ENCODE measurements around the gene TTF2.

TTF2 gene

GRCh38 chr1:117026361-117026760, 33.8 kb upstream of the TTF2 start:
- Histone ChIP-seq H3K9ac (ENCODE audit: low read depth, low read length) (no peak overlapping the region), H3K27ac (ENCODE audit: low read length) (no peak overlapping the region), H3K4me2 (ENCODE audit: insufficient read depth, low read length) (no peak overlapping the region), H4K20me1 (ENCODE audit: insufficient read depth, low read length) (no peaks in the 10 kb centered on the region), H2AFZ (ENCODE audit: low read depth, low read length) (no peak overlapping the region), H3K36me3 (ENCODE audit: insufficient read depth, low read length) (no peaks in the 10 kb centered on the region), H3K79me2 (ENCODE audit: insufficient read depth, low read length) (no peaks in the 10 kb centered on the region), H3K9me3 (ENCODE audit: insufficient read depth, low read length, severe bottlenecking) (no peaks in the 10 kb centered on the region), H3K4me3 (ENCODE audit: low read depth in 1 of 2, low read length in 2 of 2) (no peak overlapping the region), H3K27me3 (ENCODE audit: insufficient read depth, low read length, poor library complexity) (no peaks in the 10 kb centered on the region), H3K4me1 (ENCODE audit: insufficient read depth, low read length) (no peaks in the 10 kb centered on the region)
- TF ChIP-seq, protein P1, sequence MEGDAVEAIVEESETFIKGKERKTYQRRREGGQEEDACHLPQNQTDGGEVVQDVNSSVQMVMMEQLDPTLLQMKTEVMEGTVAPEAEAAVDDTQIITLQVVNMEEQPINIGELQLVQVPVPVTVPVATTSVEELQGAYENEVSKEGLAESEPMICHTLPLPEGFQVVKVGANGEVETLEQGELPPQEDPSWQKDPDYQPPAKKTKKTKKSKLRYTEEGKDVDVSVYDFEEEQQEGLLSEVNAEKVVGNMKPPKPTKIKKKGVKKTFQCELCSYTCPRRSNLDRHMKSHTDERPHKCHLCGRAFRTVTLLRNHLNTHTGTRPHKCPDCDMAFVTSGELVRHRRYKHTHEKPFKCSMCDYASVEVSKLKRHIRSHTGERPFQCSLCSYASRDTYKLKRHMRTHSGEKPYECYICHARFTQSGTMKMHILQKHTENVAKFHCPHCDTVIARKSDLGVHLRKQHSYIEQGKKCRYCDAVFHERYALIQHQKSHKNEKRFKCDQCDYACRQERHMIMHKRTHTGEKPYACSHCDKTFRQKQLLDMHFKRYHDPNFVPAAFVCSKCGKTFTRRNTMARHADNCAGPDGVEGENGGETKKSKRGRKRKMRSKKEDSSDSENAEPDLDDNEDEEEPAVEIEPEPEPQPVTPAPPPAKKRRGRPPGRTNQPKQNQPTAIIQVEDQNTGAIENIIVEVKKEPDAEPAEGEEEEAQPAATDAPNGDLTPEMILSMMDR (IDR thresholded peaks at IDR 0.05; ENCODE audit: borderline replicate concordance, extremely low read depth, low read length, poor library complexity, severe bottlenecking) = no peak
- no peak for TF ChIP-seq EZH2 (IDR thresholded peaks at IDR 0.05; ENCODE audit: borderline replicate concordance, low read depth, low read length, severe bottlenecking)
- no peak for DNase-seq
- ATAC-seq (ENCODE audit: insufficient read depth, low read depth) = no peak

DNA sequence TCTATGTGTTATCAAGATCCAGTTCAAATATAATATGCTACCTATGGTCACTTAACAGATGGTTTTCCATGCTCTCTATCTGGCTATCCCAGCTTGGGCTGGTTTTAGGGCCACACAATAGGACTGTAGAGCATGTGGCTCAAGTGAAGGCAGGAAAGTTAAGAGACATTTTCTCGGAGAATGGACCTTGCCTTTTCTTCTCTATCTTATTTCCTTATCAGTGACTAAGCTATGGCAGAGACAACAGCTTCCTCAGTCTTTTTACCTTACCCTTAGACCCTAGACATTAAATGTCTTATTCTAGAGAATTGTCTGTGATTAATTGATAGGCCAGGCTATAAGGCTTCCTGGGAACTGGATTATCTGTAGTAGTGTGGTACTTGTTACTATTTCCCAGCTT, 30.4 kb upstream of the TTF2 start:
- no peak overlapping the region for H3K27ac ChIP-seq (ENCODE audit: low read length)
- no peak overlapping the region for H2AFZ ChIP-seq (ENCODE audit: low read depth, low read length)
- no peaks in the 10 kb centered on the region for H4K20me1 ChIP-seq (ENCODE audit: insufficient read depth, low read length)
- no peak for ATAC-seq (ENCODE audit: insufficient read depth, low read depth)
- H3K4me2 ChIP-seq (ENCODE audit: insufficient read depth, low read length) = no peak overlapping the region
- H3K9ac ChIP-seq (ENCODE audit: low read depth, low read length) = no peak overlapping the region
- no peak for TF ChIP-seq EZH2 (IDR thresholded peaks at IDR 0.05; ENCODE audit: borderline replicate concordance, low read depth, low read length, severe bottlenecking)
- TF ChIP-seq, protein P1 (IDR thresholded peaks at IDR 0.05; ENCODE audit: borderline replicate concordance, extremely low read depth, low read length, poor library complexity, severe bottlenecking) = no peak
- H3K9me3 ChIP-seq (ENCODE audit: insufficient read depth, low read length, severe bottlenecking) = no peaks in the 10 kb centered on the region
- no peaks in the 10 kb centered on the region for H3K27me3 ChIP-seq (ENCODE audit: insufficient read depth, low read length, poor library complexity)
- no peak overlapping the region for H3K4me3 ChIP-seq (ENCODE audit: low read depth in 1 of 2, low read length in 2 of 2)
- H3K36me3 ChIP-seq (ENCODE audit: insufficient read depth, low read length) = no peaks in the 10 kb centered on the region
- H3K79me2 ChIP-seq (ENCODE audit: insufficient read depth, low read length) = no peaks in the 10 kb centered on the region
- H3K4me1 ChIP-seq (ENCODE audit: insufficient read depth, low read length) = no peaks in the 10 kb centered on the region
- DNase-seq = no peak

DNA sequence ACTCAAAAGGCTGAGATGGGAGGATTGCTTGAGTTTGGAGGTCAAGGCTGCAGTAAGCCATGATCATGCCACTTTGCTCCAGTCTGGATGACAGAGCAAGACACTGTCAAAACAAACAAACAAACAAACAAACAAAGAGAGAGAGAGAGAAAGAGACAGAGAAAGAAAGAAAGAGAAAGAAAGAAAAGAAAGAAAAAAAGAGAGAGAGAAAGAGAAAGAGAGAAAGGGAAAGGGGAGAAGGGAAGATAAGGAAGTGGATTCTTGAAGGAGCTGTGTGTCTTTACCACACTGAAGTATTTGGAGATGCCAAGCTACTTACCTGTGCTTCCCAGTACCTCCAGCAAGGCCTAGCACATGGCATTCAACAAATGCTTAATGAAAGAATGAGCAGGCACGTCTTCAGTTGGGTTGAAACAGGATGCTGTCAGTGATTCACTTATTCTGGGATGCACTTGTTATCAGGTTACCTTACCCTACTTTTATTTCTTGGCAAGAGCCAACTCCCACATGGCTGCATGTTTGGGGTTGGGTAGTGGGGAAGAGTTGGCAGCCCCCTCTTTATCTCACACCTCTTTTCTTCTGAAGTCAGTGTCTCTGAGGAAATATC, 29.8 kb upstream of the TTF2 start:
- ATAC-seq (ENCODE audit: insufficient read depth, low read depth) = no peak
- no peak for DNase-seq
- no peaks in the 10 kb centered on the region for H3K9me3 ChIP-seq (ENCODE audit: insufficient read depth, low read length, severe bottlenecking)
- H3K27ac ChIP-seq (ENCODE audit: low read length) = no peak overlapping the region
- H3K4me3 ChIP-seq (ENCODE audit: low read depth in 1 of 2, low read length in 2 of 2) = no peak overlapping the region
- no peaks in the 10 kb centered on the region for H4K20me1 ChIP-seq (ENCODE audit: insufficient read depth, low read length)
- TF ChIP-seq, protein P1 (IDR thresholded peaks at IDR 0.05; ENCODE audit: borderline replicate concordance, extremely low read depth, low read length, poor library complexity, severe bottlenecking) = no peak
- TF ChIP-seq EZH2 (IDR thresholded peaks at IDR 0.05; ENCODE audit: borderline replicate concordance, low read depth, low read length, severe bottlenecking) = no peak
- no peaks in the 10 kb centered on the region for H3K27me3 ChIP-seq (ENCODE audit: insufficient read depth, low read length, poor library complexity)
- no peak overlapping the region for H3K4me2 ChIP-seq (ENCODE audit: insufficient read depth, low read length)
- no peaks in the 10 kb centered on the region for H3K36me3 ChIP-seq (ENCODE audit: insufficient read depth, low read length)
- no peak overlapping the region for H3K9ac ChIP-seq (ENCODE audit: low read depth, low read length)
- H3K4me1 ChIP-seq (ENCODE audit: insufficient read depth, low read length) = no peaks in the 10 kb centered on the region
- H3K79me2 ChIP-seq (ENCODE audit: insufficient read depth, low read length) = no peaks in the 10 kb centered on the region
- no peak overlapping the region for H2AFZ ChIP-seq (ENCODE audit: low read depth, low read length)

Data from DND-41 (cell line).